OCI-LY3 (cell line): Measurements from ENCODE around the gene P4HA2.

ENCODE experiments used
- CTCF ChIP-seq: fragments of 200-600, 300-600 bp; sonication (generic); IDR thresholded peaks from 2 replicates; pipeline ENCODE4 v1.5.1; 2014; ENCODE audit warnings: antibody characterized with exemption, low read length, low read depth
- EZH2phosphoT487 ChIP-seq: fragments of 200-600 bp; shearing (Covaris generic); IDR thresholded peaks from 2 replicates; pipeline ENCODE4 v1.6.1; 2018; ENCODE audit warnings: antibody characterized with exemption, mixed run types, low read depth

- no peak for TF ChIP-seq CTCF
- TF ChIP-seq EZH2phosphoT487 = no peak
These were observed 42.1 kb upstream of the P4HA2 start for GRCh38 chr5:132269635-132270334.
